IMR-90 (cell line): Measurements from ENCODE around the gene ARSJ.

Experiments
- BHLHE40 ChIP-seq: fragments of 150-350 bp; IDR thresholded peaks from 2 replicates; pipeline ENCODE4 v1.6.1; 2016; ENCODE audit warnings: mild to moderate bottlenecking, low read depth, low read length
- CHD1 ChIP-seq: IDR thresholded peaks from 2 replicates; pipeline ENCODE4 v1.6.1; 2012; ENCODE audit warnings: low read depth, low read length, improper control_type of control experiment
- CTCF ChIP-seq: conservative IDR thresholded peaks from 2 replicates; pipeline ENCODE4 v1.5.1; 2012; ENCODE audit warnings: mild to moderate bottlenecking, low read depth, low read length, improper control_type of control experiment
- MAZ ChIP-seq: IDR thresholded peaks from 2 replicates; pipeline ENCODE4 v1.6.1; 2012; ENCODE audit warnings: low read depth, mild to moderate bottlenecking, low read length, improper control_type of control experiment, moderate library complexity, borderline replicate concordance
- MXI1 ChIP-seq: IDR thresholded peaks from 2 replicates; pipeline ENCODE4 v1.6.1; 2012; ENCODE audit warnings: low read depth, mild to moderate bottlenecking, low read length, moderate library complexity, borderline replicate concordance
- POLR2A ChIP-seq: IDR thresholded peaks from 2 replicates; pipeline ENCODE4 v1.6.1; 2012; ENCODE audit warnings: mild to moderate bottlenecking, low read depth, low read length
- RCOR1 ChIP-seq: IDR thresholded peaks from 2 replicates; pipeline ENCODE4 v1.6.1; 2012; ENCODE audit warnings: mild to moderate bottlenecking, low read length, improper control_type of control experiment; ENCODE audit not compliant: insufficient replicate concordance
- SMC3 ChIP-seq: fragments of 150-350 bp; IDR thresholded peaks from 2 replicates; pipeline ENCODE4 v1.6.1; 2016; ENCODE audit warnings: low read depth, mild to moderate bottlenecking, antibody characterized with exemption, low read length, moderate library complexity
- USF2 ChIP-seq: fragments of 150-350 bp; IDR thresholded peaks from 2 replicates; pipeline ENCODE4 v1.6.1; 2017; ENCODE audit warnings: mild to moderate bottlenecking, antibody characterized with exemption, low read length, low read depth

- no peak for TF ChIP-seq SMC3
- TF ChIP-seq CTCF: no peak
- no peak for TF ChIP-seq RCOR1
- no peak for TF ChIP-seq POLR2A
- no peak for TF ChIP-seq MAZ
- no peak for TF ChIP-seq USF2
- TF ChIP-seq BHLHE40: no peak
- no peak for TF ChIP-seq CHD1
- no peak for TF ChIP-seq MXI1
Measured at GRCh38 chr4:113982181-113982580, 2.7 kb upstream of the ARSJ start.
